MM.1S (cell line): ENCODE measurements around the gene SUCO.

ENCODE experiments used
- EZH2 ChIP-seq: fragments of 300-600 bp; sonication (generic); optimal IDR thresholded peaks from 2 replicates; pipeline ENCODE3; 2017; ENCODE audit warnings: low read depth, mild to moderate bottlenecking, antibody characterized with exemption, low read length, mixed read lengths
- EZH2phosphoT487 ChIP-seq: fragments of 300-600 bp; sonication (generic); IDR thresholded peaks from 2 replicates; pipeline ENCODE4 v1.6.1; 2018; ENCODE audit warnings: antibody characterized with exemption, low read length
- TF ChIP-seq, protein P1 (sequence below): fragments of 300-600 bp; sonication (generic); IDR thresholded peaks from 2 replicates; pipeline ENCODE4 v1.5.1; 2016; ENCODE audit warnings: antibody characterized with exemption, low read length, mixed read lengths

DNA sequence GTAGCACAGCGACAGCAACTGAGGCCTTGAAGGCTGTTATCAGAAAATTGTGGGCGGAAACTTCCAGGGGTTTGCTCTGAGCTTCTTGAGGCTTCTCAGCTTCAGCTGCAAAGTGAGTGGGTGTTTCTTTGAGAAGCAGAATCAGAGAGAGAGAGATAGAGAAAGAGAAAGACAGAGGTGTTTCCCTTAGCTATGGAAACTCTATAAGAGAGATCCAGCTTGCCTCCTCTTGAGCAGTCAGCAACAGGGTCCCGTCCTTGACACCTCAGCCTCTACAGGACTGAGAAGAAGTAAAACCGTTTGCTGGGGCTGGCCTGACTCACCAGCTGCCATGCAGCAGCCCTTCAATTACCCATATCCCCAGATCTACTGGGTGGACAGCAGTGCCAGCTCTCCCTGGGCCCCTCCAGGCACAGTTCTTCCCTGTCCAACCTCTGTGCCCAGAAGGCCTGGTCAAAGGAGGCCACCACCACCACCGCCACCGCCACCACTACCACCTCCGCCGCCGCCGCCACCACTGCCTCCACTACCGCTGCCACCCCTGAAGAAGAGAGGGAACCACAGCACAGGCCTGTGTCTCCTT lies 126.0 kb downstream of the SUCO start, which contains the start of gene FASLG:
- no peak for TF ChIP-seq EZH2
- TF ChIP-seq, protein P1, sequence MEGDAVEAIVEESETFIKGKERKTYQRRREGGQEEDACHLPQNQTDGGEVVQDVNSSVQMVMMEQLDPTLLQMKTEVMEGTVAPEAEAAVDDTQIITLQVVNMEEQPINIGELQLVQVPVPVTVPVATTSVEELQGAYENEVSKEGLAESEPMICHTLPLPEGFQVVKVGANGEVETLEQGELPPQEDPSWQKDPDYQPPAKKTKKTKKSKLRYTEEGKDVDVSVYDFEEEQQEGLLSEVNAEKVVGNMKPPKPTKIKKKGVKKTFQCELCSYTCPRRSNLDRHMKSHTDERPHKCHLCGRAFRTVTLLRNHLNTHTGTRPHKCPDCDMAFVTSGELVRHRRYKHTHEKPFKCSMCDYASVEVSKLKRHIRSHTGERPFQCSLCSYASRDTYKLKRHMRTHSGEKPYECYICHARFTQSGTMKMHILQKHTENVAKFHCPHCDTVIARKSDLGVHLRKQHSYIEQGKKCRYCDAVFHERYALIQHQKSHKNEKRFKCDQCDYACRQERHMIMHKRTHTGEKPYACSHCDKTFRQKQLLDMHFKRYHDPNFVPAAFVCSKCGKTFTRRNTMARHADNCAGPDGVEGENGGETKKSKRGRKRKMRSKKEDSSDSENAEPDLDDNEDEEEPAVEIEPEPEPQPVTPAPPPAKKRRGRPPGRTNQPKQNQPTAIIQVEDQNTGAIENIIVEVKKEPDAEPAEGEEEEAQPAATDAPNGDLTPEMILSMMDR, result no peak
- no peak for TF ChIP-seq EZH2phosphoT487
